Uterus (tissue), 2 donors: ENCODE data around the gene GRAMD2B.

ENCODE experiments used
- CTCF ChIP-seq, 4 experiments: fragments of 200-600 bp in 2 of 4; fragments of 450-650 bp in 2 of 4; sonication (generic) in 2 of 4; IDR thresholded peaks; one replicate each; pipeline ENCODE4 v1.5.1; 2016 to 2019; ENCODE audit warnings: antibody characterized with exemption in 4 of 4, mild to moderate bottlenecking in 2 of 4, moderate library complexity in 1 of 4
- POLR2A ChIP-seq, 2 donors: fragments of 450-650 bp; IDR thresholded peaks; one replicate each; pipeline ENCODE4 v1.6.1; 2016; ENCODE audit warnings: antibody characterized with exemption in 2 of 2, mild to moderate bottlenecking in 1 of 2, moderate library complexity in 1 of 2

DNA sequence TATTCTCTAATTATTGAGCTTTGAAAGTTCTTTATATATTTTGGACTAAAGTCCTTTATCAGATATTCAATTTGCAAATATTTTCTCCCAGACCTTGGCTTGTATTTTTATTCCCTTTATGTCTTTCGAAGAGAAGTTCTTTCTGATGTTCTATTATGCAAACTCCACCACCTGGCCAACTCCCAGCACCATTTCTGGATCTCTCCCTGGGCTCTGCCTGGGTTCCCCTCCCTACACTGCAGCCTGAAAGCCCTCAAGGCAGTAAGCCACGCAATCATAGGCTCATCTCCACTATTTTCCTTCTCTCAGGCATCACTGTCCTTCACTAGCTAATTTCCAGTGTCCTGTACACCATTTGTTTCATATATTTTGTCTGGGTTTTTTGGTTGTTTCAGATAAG lies 76.1 kb downstream of the GRAMD2B start:
- TF ChIP-seq CTCF (IDR thresholded peaks at IDR 0.05) (no peak), POLR2A (IDR thresholded peaks at IDR 0.05) (no peak)
